ENCODE results near the gene C10orf53. TPM values are rescaled to one million over a fixed set of nuclear protein-coding genes. Genes with fewer than 3 reads are reported as not detected.

The C10orf53 gene
- total RNA-seq, 6 experiments from 2014 or later: not detected

DNA sequence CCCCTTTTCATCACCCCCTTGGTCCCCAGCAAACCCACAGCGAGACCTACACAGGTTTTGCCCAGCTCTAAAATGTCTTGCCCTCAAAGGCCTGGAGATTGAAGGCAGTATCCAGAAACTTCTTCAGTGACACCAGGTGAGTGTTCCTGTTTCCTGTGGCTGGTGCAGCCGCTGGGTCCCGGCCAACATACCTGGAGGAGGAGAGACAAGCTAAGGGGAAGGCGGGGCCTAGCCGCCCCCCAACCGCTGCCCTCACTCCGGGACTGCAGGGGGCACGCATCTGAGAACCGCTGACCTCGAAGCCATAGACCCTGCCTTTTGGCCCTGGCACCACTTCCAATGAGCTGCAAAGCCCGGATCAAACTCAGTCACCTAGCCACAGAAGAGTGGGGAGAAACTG is 55.7 kb downstream of the C10orf53 start:
- Histone ChIP-seq H3K27me3 (no peaks in the 10 kb centered on the region), H3K4me1 (no peaks in the 10 kb centered on the region), H3K9me3 (no peaks in the 10 kb centered on the region), H3K36me3 (peaks cover 0 to 29% (median 6%) of the 10 kb centered on the region in 4 donors), H3K4me3 (no peak overlapping the region), H3K27ac (no peak overlapping the region)
- DNase-seq (no peak), ATAC-seq (peak in 1 of 4 donors; percentile 9)
- 100% methylated on average over 1 of the region's 11 CpGs for WGBS (ENCODE audit: insufficient coverage, low coverage, low lambda C conversion rate, missing lambda C conversion rate)
- intact Hi-C loops (cut with DNase I): no loop called here
- no peak for TF ChIP-seq POLR2A (IDR thresholded peaks at IDR 0.05)
- TF ChIP-seq, protein P1, sequence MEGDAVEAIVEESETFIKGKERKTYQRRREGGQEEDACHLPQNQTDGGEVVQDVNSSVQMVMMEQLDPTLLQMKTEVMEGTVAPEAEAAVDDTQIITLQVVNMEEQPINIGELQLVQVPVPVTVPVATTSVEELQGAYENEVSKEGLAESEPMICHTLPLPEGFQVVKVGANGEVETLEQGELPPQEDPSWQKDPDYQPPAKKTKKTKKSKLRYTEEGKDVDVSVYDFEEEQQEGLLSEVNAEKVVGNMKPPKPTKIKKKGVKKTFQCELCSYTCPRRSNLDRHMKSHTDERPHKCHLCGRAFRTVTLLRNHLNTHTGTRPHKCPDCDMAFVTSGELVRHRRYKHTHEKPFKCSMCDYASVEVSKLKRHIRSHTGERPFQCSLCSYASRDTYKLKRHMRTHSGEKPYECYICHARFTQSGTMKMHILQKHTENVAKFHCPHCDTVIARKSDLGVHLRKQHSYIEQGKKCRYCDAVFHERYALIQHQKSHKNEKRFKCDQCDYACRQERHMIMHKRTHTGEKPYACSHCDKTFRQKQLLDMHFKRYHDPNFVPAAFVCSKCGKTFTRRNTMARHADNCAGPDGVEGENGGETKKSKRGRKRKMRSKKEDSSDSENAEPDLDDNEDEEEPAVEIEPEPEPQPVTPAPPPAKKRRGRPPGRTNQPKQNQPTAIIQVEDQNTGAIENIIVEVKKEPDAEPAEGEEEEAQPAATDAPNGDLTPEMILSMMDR (IDR thresholded peaks at IDR 0.05): no peak

DNA sequence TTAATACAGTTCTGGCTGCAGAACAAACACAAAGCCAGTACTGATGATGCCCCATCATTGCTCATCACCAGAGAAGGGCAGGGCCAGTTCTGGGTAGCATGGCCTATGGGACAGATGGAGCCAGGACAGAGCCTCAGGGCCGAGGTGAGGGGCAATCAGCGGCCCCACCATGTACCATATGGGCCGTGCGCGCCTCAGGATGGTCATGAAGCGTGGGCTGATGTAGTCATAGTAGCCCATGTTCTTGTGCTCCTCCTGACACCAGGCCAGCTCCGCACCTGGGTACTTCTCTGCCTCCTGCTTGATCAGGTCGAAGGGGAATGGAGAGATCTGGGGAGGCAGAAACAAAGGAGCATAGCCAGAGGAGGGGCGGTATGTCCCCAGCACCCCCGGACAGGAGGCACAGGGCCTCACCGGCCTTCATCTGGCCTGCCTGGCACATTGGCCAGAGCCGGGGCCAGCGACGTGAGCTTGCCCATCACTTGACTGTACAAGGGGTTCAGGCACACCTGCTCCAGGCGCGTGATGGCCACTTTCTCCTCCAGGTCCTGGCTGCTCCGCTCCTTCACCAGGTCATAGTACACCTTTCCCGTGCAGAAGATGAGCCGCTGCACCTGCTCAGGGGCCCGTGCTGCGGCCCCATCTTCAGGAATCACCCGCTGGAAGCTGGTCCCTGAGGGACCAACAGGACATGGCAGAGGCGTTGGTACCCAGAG is 56.6 kb downstream of the C10orf53 start:
- no peak for ATAC-seq
- Histone ChIP-seq H3K27ac (no peak overlapping the region), H3K4me3 (no peak overlapping the region), H3K4me1 (no peaks in the 10 kb centered on the region), H3K27me3 (no peaks in the 10 kb centered on the region), H3K36me3 (peaks cover 0 to 29% (median 6%) of the 10 kb centered on the region in 4 donors), H3K9me3 (no peaks in the 10 kb centered on the region)
- WGBS (ENCODE audit: insufficient coverage, low coverage, low lambda C conversion rate, missing lambda C conversion rate): 98% methylated on average over 6 of the region's 23 CpGs
- intact Hi-C loops (cut with DNase I): no loop called here
- TF ChIP-seq, protein P1 (IDR thresholded peaks at IDR 0.05): no peak
- no peak for TF ChIP-seq POLR2A (IDR thresholded peaks at IDR 0.05)
- no peak for DNase-seq

GRCh38 chr10:49736564-49737113 is 57.2 kb downstream of the C10orf53 start:
- H3K27me3 ChIP-seq: no peaks in the 10 kb centered on the region
- TF ChIP-seq POLR2A (IDR thresholded peaks at IDR 0.05): no peak
- TF ChIP-seq, protein P1 (IDR thresholded peaks at IDR 0.05): no peak
- no peak overlapping the region for H3K27ac ChIP-seq
- H3K4me3 ChIP-seq: no peak overlapping the region
- no peaks in the 10 kb centered on the region for H3K4me1 ChIP-seq
- DNase-seq (no peak), ATAC-seq (no peak)
- H3K36me3 ChIP-seq: peaks cover 0 to 29% (median 6%) of the 10 kb centered on the region in 4 donors
- intact Hi-C loops (cut with DNase I): no loop called here
- 78% methylated on average over 3 of the region's 5 CpGs for WGBS (ENCODE audit: insufficient coverage, low coverage, low lambda C conversion rate, missing lambda C conversion rate)
- no peaks in the 10 kb centered on the region for H3K9me3 ChIP-seq

- TF ChIP-seq POLR2A (IDR thresholded peaks at IDR 0.05): no peak
- TF ChIP-seq, protein P1 (IDR thresholded peaks at IDR 0.05): no peak
- Histone ChIP-seq H3K9me3 (no peaks in the 10 kb centered on the region), H3K4me1 (no peaks in the 10 kb centered on the region), H3K36me3 (peaks cover 0 to 31% (median 7%) of the 10 kb centered on the region in 4 donors), H3K27me3 (no peaks in the 10 kb centered on the region), H3K27ac (no peak overlapping the region), H3K4me3 (no peak overlapping the region)
- no CpG with 5 or more reads among the region's 19 CpGs for WGBS (ENCODE audit: insufficient coverage, low coverage, low lambda C conversion rate, missing lambda C conversion rate)
- intact Hi-C loops (cut with DNase I): no loop called here
- DNase-seq (no peak), ATAC-seq (no peak)
Measured at GRCh38 chr10:49737474-49738201, 58.2 kb downstream of the C10orf53 start.

Measured in right lobe of liver (tissue), 6 donors.